ENCODE results near the gene PRMT1. TPM values are rescaled to one million over a fixed set of nuclear protein-coding genes. Genes with fewer than 3 reads are reported as not detected.
A peak's percentile ranks its signal among the peaks of the same experiment; 100 is the strongest.

The PRMT1 gene
- total RNA-seq, 4 donors from 2014 or later = 102 to 191 (median 144) TPM

DNA sequence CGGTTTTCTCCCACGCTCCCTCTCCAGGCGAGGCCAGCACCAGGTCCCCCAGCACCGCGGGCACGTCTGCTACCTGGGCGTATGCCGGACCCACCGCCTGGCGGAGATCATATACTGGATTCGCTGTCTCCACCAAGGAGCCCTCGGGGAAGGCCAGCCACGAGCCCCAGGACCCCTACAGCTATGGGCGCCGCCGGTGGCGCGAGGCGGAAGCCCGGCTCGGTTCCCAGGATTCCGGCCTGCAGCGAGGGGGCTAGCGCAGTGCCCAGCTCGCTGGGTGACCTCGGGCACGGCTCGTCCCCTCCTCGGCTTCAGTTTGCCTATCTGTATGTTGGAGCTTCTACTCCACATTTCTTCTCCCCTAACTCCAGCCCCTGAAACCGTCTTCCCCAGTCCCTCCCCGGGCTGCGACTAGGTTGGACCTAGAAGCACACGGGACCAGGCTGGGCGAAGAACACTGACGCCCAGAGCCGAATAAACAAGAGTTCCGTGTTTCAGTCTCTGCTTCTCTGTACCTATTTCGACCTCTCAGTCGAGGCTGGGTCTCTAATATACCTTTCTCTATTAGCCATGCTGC lies 13.1 kb downstream of the PRMT1 start:
- 3% methylated on average over 21 of the region's 39 CpGs for WGBS
- H3K4me1 ChIP-seq = peaks cover 31 to 41% (median 33%) of the 10 kb centered on the region in 4 donors
- H3K4me3 ChIP-seq = peak overlapping the region; percentile 51 to 63 (median 54)
- TF ChIP-seq EP300 (IDR thresholded peaks at IDR 0.05) (no peak), POLR2AphosphoS5 (IDR thresholded peaks at IDR 0.05) (no peak), POLR2A (IDR thresholded peaks at IDR 0.05; ENCODE audit: low read depth) (no peak)
- TF ChIP-seq, protein P1, sequence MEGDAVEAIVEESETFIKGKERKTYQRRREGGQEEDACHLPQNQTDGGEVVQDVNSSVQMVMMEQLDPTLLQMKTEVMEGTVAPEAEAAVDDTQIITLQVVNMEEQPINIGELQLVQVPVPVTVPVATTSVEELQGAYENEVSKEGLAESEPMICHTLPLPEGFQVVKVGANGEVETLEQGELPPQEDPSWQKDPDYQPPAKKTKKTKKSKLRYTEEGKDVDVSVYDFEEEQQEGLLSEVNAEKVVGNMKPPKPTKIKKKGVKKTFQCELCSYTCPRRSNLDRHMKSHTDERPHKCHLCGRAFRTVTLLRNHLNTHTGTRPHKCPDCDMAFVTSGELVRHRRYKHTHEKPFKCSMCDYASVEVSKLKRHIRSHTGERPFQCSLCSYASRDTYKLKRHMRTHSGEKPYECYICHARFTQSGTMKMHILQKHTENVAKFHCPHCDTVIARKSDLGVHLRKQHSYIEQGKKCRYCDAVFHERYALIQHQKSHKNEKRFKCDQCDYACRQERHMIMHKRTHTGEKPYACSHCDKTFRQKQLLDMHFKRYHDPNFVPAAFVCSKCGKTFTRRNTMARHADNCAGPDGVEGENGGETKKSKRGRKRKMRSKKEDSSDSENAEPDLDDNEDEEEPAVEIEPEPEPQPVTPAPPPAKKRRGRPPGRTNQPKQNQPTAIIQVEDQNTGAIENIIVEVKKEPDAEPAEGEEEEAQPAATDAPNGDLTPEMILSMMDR (IDR thresholded peaks at IDR 0.05) = no peak
- no peak for DNase-seq (ENCODE audit: extremely low spot score)
- peaks cover 20 to 33% (median 30%) of the 10 kb centered on the region in 4 donors for H3K36me3 ChIP-seq
- H3K9me3 ChIP-seq = no peaks in the 10 kb centered on the region
- intact Hi-C loops (cut with DNase I) = no loop called here
- peaks cover 0 to 43% (median 13%) of the 10 kb centered on the region in 4 donors for H3K27me3 ChIP-seq
- H3K27ac ChIP-seq (replicated peaks in 1 of 4) = peak overlapping the region; percentile 59 to 76 (median 68)

DNA sequence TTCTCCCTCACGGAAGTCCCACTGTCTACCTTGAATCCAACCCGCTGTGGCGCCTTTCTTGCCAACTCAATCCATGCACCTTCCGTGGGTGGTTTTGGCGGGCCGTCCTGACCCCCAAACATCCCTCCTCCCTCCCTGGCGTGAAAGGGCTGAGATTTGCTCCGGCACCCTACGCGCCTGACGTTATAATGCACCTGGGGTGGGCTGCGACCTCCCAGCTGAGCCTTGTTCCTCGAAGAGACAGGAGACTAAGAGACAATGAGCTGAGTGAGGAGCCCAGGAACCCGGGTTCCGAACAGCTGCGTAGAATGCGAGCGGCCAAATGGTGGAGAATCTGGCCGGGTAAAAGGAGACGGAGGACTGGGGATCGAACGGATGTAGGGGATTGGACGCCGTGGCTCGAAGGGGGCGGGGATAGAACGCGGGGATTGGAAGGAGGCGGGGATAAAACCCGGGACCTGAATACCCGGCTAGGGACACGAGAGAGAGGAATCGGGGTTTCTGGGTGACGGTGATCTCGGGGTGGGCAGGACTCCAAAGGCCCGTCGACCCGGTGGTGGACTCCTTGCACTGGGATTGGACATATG lies 13.7 kb downstream of the PRMT1 start, which contains the start of gene CPT1C:
TSS of gene CPT1C (plus strand) at position 461 of the 587 bp plus-strand sequence. CDS start 1,137 bp downstream, outside the sequence.
- DNase-seq (ENCODE audit: extremely low spot score) = peak; percentile 94
- intact Hi-C loops (cut with DNase I) = no loop called here
- peak within 1 kb of the TSS; percentile 59 to 76 (median 68) for H3K27ac ChIP-seq (replicated peaks in 1 of 4)
- TF ChIP-seq EP300 (IDR thresholded peaks at IDR 0.05) (no peak), POLR2AphosphoS5 (IDR thresholded peaks at IDR 0.05) (peak; percentile 49 to 77)
- peaks cover 14 to 28% (median 24%) of the 10 kb centered on the region in 4 donors for H3K36me3 ChIP-seq
- peaks cover 31 to 40% (median 33%) of the 10 kb centered on the region in 4 donors for H3K4me1 ChIP-seq
- 4% methylated on average over 38 of the region's 38 CpGs for WGBS
- H3K9me3 ChIP-seq = no peaks in the 10 kb centered on the region
- peak within 1 kb of the TSS; percentile 51 to 63 (median 54) for H3K4me3 ChIP-seq
- H3K27me3 ChIP-seq = peaks cover 0 to 43% (median 13%) of the 10 kb centered on the region in 4 donors

DNA sequence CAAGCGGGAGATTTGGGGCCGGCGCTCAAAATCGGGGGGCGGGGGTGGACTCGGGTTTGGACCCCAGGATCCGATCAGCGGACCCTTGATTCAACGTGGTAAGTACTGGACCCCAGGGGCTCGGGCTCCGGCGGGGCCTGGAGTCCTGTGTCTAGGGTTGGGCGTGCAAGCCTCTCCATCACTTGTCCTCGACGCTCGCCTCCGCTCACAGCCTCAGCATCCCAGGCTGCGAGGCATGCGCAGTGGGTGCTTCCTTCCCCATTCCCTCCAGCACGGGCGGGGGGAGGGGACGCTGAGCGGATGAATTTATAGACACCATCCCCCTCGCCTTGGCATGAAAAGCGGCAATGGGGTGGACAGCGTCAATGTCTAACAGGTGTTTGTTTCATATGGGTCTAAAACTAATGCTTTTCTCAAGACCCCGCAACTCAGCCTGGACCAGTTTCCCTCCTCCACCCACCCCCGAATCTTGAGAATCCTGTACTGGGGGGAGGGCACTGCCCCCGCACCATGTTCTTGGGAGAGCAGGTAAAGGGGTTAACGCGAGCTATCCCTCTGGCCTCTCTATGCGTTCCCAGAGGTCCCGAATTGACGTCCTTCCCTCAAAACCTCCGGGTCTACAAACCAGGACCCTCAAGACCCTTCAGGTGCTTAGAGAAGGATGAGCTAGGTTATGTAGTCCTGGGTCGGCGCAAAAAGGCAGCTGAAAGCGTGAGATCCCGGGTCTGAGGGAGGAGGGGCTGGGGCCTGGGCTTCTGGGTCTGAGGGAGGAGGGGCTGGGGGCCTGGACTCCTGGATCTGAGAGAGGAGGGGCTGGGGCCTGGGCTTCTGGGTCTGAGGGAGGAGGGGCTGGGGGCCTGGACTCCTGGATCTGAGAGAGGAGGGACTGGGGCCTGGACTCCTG lies 14.4 kb downstream of the PRMT1 start:
- no peaks in the 10 kb centered on the region for H3K9me3 ChIP-seq
- intact Hi-C loops (cut with DNase I) = no loop called here
- H3K27me3 ChIP-seq = peaks cover 0 to 43% (median 13%) of the 10 kb centered on the region in 4 donors
- WGBS = 9% methylated on average over 28 of the region's 39 CpGs
- DNase-seq (ENCODE audit: extremely low spot score) = no peak
- H3K27ac ChIP-seq (replicated peaks in 1 of 4) = peak overlapping the region in 3 of 4 donors; percentile 59 to 70 (median 67)
- peaks cover 7 to 20% (median 16%) of the 10 kb centered on the region in 4 donors for H3K36me3 ChIP-seq
- H3K4me1 ChIP-seq = peaks cover 31 to 37% (median 33%) of the 10 kb centered on the region in 4 donors
- TF ChIP-seq POLR2AphosphoS5 (IDR thresholded peaks at IDR 0.05) = no peak
- TF ChIP-seq, protein P1 (IDR thresholded peaks at IDR 0.05) = no peak
- no peak for TF ChIP-seq POLR2A (IDR thresholded peaks at IDR 0.05; ENCODE audit: low read depth)
- H3K4me3 ChIP-seq = peak overlapping the region; percentile 51 to 63 (median 54)

DNA sequence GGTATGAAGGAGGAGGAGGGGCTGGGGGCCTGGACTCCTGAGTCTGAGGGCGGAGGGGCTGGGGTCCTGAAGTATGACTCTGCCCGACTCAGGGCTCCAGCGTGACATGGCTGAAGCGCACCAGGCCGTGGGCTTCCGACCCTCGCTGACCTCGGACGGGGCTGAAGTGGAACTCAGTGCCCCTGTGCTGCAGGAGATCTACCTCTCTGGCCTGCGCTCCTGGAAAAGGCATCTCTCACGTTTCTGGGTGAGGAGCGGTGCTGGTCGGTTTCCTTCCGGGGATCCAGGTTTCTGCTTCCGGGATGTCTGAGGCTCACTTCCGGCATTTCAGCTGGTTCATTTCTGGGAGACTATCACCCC lies 15.1 kb downstream of the PRMT1 start:
- no peak for DNase-seq (ENCODE audit: extremely low spot score)
- no peaks in the 10 kb centered on the region for H3K9me3 ChIP-seq
- peaks cover 31 to 34% (median 33%) of the 10 kb centered on the region in 4 donors for H3K4me1 ChIP-seq
- H3K36me3 ChIP-seq = peaks cover under 1 to 14% (median 10%) of the 10 kb centered on the region in 4 donors
- no peak overlapping the region for H3K27ac ChIP-seq (replicated peaks in 1 of 4)
- intact Hi-C loops (cut with DNase I) = no loop called here
- TF ChIP-seq POLR2A (IDR thresholded peaks at IDR 0.05; ENCODE audit: low read depth) = no peak
- TF ChIP-seq, protein P1 (IDR thresholded peaks at IDR 0.05) = no peak
- TF ChIP-seq POLR2AphosphoS5 (IDR thresholded peaks at IDR 0.05) = no peak
- TF ChIP-seq EP300 (IDR thresholded peaks at IDR 0.05) = no peak
- WGBS = 69% methylated on average over 16 of the region's 16 CpGs
- H3K4me3 ChIP-seq = peak overlapping the region in 1 of 4 donors; percentile 51
- H3K27me3 ChIP-seq = peaks cover 0 to 43% (median 13%) of the 10 kb centered on the region in 4 donors

All from esophagus muscularis mucosa (tissue), 4 donors.